Upper lobe of right lung (tissue), 1 donor: ENCODE results near the gene AGK. TPM values are rescaled to one million over a fixed set of nuclear protein-coding genes. Genes with fewer than 3 reads are reported as not detected.

Source experiments
- ATAC-seq: fragments of 200-7000 bp; cut with Tn5 transposase; one replicate; pipeline ENCODE4 v1.9.1; 2020; ENCODE audit warnings: mild to moderate bottlenecking, moderate library complexity
- DNase-seq: peaks from one replicate; pipeline ENCODE4 v3.0.0-alpha.2; 2020
- H3K27ac ChIP-seq: fragments of 200-600 bp; one replicate; pipeline ENCODE4 v1.8.0; 2022
- H3K27me3 ChIP-seq: fragments of 200-600 bp; one replicate; pipeline ENCODE4 v1.8.0; 2022; ENCODE audit warnings: mild to moderate bottlenecking
- H3K36me3 ChIP-seq: fragments of 200-600 bp; one replicate; pipeline ENCODE4 v1.8.0; 2022
- H3K4me1 ChIP-seq: fragments of 200-600 bp; one replicate; pipeline ENCODE4 v1.8.0; 2022
- H3K4me3 ChIP-seq: fragments of 200-600 bp; one replicate; pipeline ENCODE4 v1.8.0; 2022; ENCODE audit warnings: mild to moderate bottlenecking
- H3K9me3 ChIP-seq: fragments of 200-600 bp; one replicate; pipeline ENCODE4 v1.8.0; 2022
- CTCF ChIP-seq: fragments of 200-600 bp; IDR thresholded peaks from one replicate; pipeline ENCODE4 v1.8.0; 2022; ENCODE audit warnings: antibody characterized with exemption
- intact Hi-C: fragments of 100-400 bp; cut with DNase I; formaldehyde crosslinking; loops from one replicate; pipeline ENCODE4 v1.11.0; 2022
- total RNA-seq: library from RNA; stranded (reverse); fragmentation: NEBNext Ultra II Directional; extraction: Animal tissue kit (Norgen Biotek cat#: 25700); gene quantifications from one replicate; pipeline ENCODE4 v1.2.1, GENCODE V29; 2021
- donor health status: DM: no; HTN: yes; CAD: no; lungs with severe emphysema.

The AGK gene
- total RNA-seq, 1 donor from 2014 or later = 17.5 TPM

GRCh38 chr7:141630621-141631020, 79.4 kb downstream of the AGK start:
- H3K27me3 ChIP-seq = no peaks in the 10 kb centered on the region
- H3K36me3 ChIP-seq = peaks cover 9% of the 10 kb centered on the region
- intact Hi-C loops = no loop called here
- H3K27ac ChIP-seq = no peak overlapping the region
- DNase-seq (no peak), ATAC-seq (no peak)
- H3K9me3 ChIP-seq = no peaks in the 10 kb centered on the region
- no peaks in the 10 kb centered on the region for H3K4me1 ChIP-seq
- H3K4me3 ChIP-seq = no peak overlapping the region
- no peak for TF ChIP-seq CTCF

GRCh38 chr7:141631525-141631924, 80.3 kb downstream of the AGK start:
- H3K27me3 ChIP-seq = no peaks in the 10 kb centered on the region
- H3K27ac ChIP-seq = no peak overlapping the region
- DNase-seq (no peak), ATAC-seq (no peak)
- no peak overlapping the region for H3K4me3 ChIP-seq
- no peak for TF ChIP-seq CTCF
- intact Hi-C loops = no loop called here
- no peaks in the 10 kb centered on the region for H3K4me1 ChIP-seq
- no peaks in the 10 kb centered on the region for H3K9me3 ChIP-seq
- peaks cover 13% of the 10 kb centered on the region for H3K36me3 ChIP-seq

- peaks cover 19% of the 10 kb centered on the region for H3K36me3 ChIP-seq
- H3K27me3 ChIP-seq = no peaks in the 10 kb centered on the region
- H3K4me1 ChIP-seq = no peaks in the 10 kb centered on the region
- TF ChIP-seq CTCF = no peak
- intact Hi-C loops = no loop called here
- DNase-seq (no peak), ATAC-seq (no peak)
- no peak overlapping the region for H3K27ac ChIP-seq
- H3K9me3 ChIP-seq = no peaks in the 10 kb centered on the region
- H3K4me3 ChIP-seq = no peak overlapping the region
These were observed 82.9 kb downstream of the AGK start for GRCh38 chr7:141634065-141634464.

GRCh38 chr7:141636053-141636452, 84.8 kb downstream of the AGK start:
- Histone ChIP-seq H3K27ac (no peak overlapping the region), H3K4me1 (no peaks in the 10 kb centered on the region), H3K9me3 (no peaks in the 10 kb centered on the region), H3K36me3 (peaks cover 21% of the 10 kb centered on the region), H3K27me3 (no peaks in the 10 kb centered on the region), H3K4me3 (no peak overlapping the region)
- intact Hi-C loops = no loop called here
- DNase-seq (no peak), ATAC-seq (no peak)
- no peak for TF ChIP-seq CTCF

GRCh38 chr7:141640239-141640840, 89.1 kb downstream of the AGK start:
- Histone ChIP-seq H3K27ac (no peak overlapping the region), H3K9me3 (no peaks in the 10 kb centered on the region), H3K36me3 (peaks cover 35% of the 10 kb centered on the region), H3K27me3 (no peaks in the 10 kb centered on the region), H3K4me1 (no peaks in the 10 kb centered on the region), H3K4me3 (no peak overlapping the region)
- TF ChIP-seq CTCF = no peak
- intact Hi-C loops = no loop called here
- no peak for DNase-seq
- no peak for ATAC-seq

- Histone ChIP-seq H3K27me3 (no peaks in the 10 kb centered on the region), H3K4me1 (no peaks in the 10 kb centered on the region), H3K36me3 (peaks cover 23% of the 10 kb centered on the region), H3K4me3 (no peak overlapping the region), H3K9me3 (no peaks in the 10 kb centered on the region), H3K27ac (no peak overlapping the region)
- no peak for TF ChIP-seq CTCF
- no peak for ATAC-seq
- intact Hi-C loops = no loop called here
- no peak for DNase-seq
These were observed 90.7 kb downstream of the AGK start for GRCh38 chr7:141641876-141642275.
